NCI-H1048 (cell line): Measurements from ENCODE around the gene ZC3HAV1.
"Not testable (repeated sequence)": the region's sequence is repeated elsewhere in the genome, so short reads cannot be mapped to it uniquely, and the experiment has no call there.

Experiments used
- DNase-seq: peaks from one replicate; lab custom pipeline; 2025; lab: John Stamatoyannopoulos, UW

ZC3HAV1 gene

DNA sequence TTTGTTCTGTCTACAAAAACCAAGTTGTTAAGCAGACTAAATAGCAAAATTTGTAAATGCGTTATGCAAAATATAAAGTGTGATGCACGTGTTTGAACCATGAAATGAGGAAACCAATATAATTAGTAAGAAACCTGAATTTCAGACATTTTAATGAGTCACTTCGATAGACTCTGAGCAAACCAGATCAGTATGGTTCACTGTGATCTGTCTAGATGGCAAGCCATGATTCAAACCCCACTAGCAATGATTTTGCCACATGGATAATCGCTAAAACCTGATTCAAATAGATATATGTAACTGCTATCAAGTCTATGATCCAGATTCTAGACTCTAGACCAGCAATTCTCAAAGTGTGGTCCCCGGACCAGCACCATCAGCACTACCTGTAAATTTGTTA is 24.8 kb downstream of the ZC3HAV1 start:
- DNase-seq, result no peak

DNA sequence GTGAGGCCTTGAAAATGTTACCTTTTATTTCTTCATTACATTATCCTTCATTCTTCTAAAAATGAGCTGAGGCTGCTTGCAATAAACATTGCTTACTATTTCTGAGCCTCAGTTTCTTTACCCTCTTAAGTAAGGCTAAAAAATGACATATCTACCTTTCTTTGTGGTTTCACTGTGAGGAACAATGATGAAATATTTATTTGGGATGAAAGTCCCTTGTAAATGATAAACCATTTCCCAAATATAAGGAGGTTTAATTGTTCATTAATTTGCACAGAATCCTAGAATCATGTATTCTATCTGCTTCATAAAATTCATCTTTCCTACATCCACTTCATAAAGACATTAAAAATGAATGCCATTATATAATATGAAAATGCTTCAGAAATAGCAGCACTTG is 27.9 kb downstream of the ZC3HAV1 start:
- DNase-seq, result no peak

DNA sequence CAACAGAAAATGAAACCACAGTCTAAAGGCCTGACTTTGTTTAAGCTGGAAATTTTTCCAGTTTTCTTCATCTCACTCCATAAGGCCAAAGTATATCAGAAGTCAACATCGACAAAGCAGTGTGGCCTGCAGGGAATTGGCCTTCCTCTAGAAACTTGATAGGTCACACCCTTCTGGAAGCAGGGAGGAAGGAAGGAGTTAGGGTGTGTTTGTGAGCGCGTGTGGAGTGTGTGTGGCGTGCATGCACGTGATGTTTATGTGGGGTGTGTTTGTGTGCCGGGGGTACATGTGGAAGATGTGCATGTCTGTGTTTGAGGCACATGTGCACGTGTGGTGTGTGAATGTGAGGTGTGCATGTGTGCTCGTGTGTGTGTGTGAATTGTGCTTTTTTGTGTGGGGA is 28.6 kb downstream of the ZC3HAV1 start:
- DNase-seq, result no peak

DNA sequence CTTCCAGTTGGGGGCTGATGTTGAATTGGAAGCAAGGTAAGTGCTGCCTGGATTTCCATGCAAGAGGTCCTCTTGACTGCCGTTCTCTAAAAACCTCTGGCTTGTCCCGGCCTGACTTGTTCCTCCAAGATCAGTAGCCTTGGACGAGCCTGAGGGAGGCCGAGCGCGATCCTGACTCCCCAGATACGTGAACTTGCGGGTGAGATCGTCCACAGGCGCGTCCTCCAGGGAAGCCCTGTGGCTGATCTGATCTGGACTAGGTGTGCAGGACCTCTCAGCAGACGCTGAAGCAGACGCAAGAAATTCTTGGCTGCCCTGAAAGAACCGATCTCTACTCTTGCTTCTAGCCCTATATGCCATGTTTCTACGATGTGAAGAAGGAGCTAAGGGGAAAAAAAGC is 29.7 kb downstream of the ZC3HAV1 start:
- no peak for DNase-seq

DNA sequence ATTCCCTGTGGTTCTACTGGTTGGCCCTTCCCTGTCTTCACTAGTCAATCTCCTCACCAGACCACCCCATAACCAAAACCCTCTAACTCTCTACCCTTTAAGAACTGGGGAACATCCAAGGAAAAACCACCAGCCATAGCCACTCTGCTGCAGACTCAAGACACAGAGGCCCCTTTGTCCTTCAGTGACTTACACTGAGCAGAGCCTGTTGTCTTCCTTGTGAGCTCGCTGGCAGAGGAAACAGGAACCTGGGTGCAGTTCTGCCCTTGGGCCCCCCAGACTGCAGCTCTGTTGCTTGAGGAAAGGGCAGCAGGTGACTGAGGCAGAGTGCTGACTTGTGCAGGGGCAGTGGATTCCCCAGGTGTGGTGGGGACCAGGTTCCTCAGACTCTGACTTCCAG is 30.6 kb downstream of the ZC3HAV1 start:
- DNase-seq, result no peak

DNA sequence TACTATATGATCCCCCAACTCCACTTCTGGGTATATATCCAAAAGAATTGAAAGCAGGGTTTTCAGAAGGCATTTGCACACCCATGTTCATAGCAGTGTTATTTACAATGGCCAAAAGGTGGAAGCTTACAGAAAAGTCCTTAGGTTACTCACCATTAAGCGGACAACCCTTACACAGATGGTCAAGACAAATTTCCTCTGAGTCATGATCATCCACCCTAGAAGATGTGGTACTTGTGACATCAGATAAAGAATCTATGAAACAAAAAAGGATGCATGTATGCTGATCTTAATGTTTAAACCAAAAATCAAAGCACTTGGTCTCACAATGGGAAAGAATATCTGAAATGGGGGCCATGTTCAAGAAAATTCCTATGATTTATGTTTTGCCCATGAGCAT is 31.1 kb downstream of the ZC3HAV1 start:
- DNase-seq, result no peak

DNA sequence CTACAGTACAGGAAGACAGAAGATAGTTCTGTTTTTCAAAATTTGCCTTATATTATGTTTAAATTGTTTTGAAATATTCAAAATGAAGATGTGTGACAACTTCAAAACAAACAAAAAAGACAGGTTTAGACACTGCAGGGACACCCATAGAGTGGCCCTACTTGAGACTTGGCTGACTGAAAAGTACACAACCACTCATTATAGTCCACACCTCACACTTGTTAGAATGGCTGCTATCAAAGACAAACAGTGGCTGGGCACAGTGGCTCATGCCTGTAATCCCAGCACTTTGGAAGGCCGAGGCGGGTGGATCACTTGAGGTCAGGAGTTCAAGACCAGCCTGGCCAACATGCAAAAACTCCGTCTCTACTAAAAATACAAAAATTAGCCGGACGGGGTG is 31.8 kb downstream of the ZC3HAV1 start:
- DNase-seq, result not testable (repeated sequence)

DNA sequence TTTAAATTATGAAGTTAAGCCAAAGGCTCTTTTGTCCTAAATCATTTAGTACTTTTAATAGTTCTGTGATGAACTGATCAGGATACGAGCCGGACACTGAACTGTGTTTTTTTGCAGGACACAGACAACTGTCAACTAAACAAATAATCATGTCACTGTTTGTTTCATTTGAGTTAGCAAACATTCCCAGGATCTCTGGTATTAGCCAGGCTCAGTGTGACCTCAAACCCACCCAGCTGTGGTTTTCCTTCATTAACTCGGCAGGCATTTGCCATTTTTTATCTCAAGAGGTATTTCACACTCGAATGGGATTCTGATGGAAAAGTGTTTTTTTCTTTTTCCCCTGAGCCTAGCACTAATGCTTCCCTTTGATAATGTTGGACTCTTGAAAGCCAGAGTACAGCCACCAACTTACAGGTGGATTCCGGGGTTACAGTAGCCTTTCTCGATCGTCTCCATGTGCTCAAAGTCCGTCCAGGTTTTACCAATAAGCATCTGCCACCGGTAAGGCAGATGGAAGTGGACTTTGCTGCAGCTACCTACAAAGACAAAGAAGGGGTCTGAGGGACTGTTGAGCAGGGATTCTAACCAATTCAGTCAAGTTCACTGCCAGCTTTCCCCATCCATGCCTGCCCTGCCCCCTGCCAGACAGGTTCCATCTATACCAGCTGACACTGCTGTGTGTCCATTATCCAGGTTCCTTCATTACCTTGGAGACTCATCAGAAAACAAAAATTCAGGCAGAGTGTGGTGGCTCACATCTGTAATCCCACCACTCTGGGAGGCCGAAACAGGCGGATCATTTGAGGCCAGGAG is 33.4 kb downstream of the ZC3HAV1 start:
- no peak for DNase-seq

DNA sequence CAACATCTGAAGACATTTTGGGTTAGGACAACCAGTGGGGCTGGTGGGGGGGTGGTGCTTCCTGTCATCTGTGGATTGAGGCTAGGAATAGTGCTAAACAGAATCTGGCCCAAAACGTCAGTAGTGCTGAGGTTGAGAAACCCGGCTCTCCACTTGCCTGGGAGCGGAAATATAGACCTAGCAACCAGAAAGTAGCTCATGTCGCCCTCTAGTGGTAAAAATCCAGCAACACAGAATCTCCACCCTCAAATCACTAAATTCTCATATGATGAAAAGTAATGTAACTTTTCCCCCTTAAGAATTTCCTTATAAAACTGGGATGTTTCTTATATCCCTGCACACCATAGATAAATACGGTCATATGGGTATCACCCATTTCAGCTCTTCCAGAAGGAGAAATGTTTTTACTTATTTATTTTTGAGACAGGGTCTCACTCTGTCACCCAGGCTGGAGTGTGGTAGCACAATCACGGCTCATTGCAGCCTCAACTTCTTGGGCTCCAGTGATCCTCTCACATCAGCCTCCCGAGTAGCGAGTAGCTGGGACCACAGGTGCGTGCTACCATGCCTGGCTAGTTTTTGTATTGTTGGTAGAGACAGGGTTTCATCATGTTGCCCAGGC is 34.4 kb downstream of the ZC3HAV1 start:
- no peak for DNase-seq

DNA sequence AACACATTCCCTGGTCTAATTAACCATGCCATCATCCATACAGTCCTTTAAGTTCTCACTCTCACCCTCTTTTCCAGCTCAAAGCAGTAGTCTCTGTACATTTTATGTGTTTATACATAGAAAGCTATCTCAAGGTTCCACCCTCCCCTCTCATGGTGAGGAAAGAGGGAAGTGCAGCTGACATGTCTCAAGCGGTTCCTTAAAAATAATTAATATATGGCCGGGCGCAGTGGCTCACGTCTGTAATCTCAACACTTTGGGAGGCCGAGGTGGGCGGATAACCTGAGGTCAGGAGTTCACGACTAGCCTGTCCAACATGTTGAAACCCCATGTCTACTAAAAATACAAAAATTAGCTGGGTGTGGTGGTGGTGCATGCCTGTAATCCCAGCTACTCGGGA is 36.7 kb downstream of the ZC3HAV1 start:
- DNase-seq, result no peak

DNA sequence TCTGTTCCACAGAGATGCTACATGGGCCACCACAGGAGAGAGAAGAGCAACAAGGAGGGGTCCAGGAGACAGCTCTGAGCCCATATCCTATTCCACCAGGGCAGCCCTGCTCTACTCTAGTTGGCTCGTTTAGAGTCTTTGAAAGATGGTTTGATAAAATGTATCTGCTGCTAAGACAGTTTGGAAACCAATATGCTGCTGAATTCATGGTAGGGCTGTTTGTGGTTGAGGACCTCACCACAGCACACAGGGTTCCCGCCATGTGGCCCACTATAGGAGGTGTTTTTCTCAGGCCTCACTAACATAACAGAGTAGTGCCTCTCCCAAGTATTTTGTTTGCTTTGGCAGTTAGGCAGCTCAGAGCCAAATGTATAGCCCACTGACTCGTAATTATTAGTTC is 37.8 kb downstream of the ZC3HAV1 start:
- no peak for DNase-seq

DNA sequence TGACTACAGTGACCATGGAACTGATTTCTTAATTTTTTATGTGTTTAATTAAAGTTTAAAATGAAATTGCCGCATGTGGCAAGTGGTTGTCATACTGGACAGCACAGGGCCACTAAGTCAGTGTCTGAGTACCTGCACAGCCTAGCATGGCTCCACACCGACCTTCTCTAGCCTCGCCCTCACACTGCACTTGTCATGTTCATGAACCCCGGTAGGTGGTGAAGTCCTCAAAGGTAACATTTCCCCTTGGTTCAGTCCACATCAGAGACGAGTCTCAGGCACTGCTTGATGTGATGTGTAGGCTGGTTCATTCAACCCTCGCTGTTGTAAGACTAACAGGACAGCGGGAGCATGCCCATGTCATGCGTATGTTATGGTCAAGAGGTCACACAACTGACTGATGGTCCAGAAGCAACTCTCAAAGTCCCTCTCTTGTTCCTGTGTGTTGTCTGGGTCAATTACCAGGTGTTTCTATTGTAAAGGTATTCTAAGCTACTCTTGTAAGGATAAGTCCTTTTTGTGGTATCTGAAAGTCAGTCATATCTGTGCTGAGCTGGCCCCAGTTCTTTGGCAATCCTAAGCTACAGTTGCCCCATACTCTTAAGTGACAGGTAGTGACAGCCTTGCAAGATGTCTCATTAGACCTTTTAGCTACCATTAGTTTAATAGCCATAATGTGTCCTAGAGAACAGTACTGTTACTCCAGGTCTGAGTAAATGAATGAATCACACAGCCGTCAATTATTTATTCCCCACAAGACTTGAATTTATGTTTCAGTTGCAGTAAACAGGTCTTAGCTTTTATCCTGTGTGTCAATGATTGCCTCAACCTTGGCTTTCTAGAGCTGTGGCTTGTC is 40.7 kb downstream of the ZC3HAV1 start:
- no peak for DNase-seq

DNA sequence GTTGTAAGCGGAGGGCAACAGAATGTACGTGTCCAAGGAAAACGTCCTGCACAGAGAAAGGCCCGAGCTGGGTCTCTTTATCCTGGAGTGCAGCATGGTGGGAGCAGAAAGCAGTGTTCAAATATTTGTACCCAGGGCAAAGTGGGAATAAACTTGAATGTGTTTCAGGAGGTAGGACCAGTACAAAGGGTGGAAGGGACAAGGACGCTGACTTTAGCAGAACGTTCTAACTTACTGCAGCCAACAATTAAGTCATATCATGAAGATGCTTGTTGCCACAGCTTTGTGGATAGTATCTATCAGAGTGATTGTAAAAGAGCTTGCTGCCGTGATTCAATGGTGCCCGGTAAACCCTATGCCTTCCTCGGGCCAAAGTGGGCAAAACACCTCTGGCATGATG is 43.2 kb downstream of the ZC3HAV1 start:
- no peak for DNase-seq

DNA sequence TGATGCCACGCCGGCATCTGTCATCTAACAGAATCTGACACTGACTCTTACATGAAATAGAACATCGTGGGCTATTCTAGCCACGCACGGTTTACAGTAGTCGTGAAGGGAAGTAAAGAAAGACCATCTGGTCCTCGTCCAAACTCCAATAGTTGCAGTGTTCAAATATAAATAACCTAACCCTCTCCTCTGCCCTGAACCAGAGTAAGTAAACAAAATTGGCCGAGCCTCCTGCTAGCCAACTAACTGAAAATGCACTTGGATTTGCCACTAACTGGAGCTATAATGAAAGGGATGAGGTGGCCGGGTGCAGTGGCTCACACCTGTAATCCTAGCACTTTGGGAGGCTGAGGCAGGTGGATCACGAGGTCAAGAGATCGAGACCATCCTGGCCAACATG is 44.2 kb downstream of the ZC3HAV1 start:
- no peak for DNase-seq

DNA sequence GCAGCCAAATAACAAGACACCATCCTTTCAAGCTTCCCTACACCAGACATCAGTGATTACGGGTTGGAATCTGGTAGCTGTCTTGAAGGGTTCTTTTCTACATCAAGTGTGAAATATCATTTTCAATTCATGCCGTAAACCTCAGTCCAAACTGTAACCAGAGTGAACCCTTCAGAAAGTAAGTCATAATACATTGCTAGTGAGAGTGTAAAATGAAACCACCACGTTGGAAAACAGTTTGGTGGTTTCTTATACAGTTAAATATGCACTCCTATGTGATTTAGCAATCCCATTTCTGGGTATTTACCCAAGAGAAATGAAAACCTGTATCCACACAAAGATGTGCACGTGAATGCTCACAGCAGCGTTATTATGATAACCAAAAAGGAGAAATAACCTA is 48.1 kb downstream of the ZC3HAV1 start:
- DNase-seq, result no peak

DNA sequence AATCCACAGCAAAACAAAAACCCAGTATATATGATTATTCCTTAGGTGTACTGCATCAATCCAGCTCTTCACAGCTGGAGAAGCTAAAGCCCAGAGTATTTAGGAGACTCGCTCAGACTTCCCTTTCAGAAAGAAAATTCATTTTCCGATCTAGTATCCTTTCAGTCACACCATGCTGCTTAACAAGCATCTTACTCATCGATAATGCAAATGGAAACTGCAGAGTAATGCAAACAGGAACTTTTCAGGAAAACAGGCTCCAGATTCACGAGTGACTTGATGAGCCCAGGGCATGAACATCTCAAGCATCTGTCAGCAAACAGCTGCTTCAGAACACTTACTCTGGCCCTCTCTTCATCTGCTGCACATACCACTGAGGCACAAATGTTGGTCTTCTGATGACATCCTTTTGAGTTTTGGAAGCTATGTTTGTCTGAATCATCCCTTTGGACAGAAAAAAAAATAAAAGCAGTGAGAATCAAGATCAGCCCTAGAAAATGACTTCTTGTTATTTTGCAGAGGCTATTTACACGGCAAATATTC is 48.8 kb downstream of the ZC3HAV1 start:
- no peak for DNase-seq

DNA sequence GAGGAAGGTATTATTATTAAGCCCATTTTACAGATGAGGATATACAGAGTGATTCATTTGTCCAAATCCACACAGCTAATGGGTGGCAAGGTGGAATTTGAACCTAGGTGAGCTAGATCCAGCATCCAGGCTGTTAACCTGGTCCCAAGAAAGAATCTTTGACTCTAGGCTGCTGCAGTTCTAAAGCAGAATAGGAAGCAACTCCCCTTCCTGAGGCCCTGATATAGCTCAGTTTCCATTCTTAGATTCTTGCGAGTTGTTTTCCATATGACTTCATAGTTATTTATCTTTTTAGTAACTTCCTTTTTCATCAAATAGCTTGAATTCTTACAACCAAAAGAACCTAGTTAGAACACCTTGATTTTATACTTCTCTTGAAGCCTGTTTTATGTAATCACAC is 49.6 kb downstream of the ZC3HAV1 start:
- DNase-seq, result no peak

DNA sequence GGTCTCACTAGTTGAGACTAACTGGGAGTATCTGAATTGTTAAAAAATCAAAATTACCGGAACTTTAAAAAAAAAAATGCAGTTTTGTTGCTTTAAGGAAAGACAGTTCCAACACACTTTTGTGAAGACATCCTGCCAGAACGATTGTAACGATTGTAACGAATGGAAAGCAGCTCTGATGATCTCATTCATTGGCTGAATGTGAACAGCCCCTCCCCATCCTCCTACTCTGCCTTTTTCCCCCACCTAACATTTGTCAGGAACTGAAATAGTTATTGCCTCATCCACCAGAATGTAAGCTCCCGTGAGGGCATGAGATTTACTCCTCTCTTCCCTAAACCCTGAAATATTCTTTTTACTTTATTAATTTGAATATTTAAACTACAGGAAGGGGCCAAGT is 50.6 kb downstream of the ZC3HAV1 start:
- no peak for DNase-seq

DNA sequence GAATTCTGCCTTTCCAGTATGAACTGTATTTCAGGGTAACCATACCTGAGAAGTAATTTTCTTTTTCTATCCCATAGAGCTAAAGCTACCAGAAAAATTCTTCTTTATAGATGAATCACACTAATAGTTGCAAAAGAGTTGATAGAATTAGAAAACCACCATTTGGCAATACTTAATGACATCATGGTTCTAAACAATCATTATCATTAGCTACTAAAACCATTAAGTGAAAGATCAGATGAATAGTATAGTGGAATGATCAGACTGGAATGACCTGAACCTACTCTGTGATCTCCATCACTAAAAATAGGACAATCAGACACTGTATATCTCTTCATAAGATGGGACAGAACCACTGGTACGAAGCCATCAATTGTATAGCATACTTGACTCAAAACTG is 53.8 kb downstream of the ZC3HAV1 start:
- DNase-seq, result no peak

DNA sequence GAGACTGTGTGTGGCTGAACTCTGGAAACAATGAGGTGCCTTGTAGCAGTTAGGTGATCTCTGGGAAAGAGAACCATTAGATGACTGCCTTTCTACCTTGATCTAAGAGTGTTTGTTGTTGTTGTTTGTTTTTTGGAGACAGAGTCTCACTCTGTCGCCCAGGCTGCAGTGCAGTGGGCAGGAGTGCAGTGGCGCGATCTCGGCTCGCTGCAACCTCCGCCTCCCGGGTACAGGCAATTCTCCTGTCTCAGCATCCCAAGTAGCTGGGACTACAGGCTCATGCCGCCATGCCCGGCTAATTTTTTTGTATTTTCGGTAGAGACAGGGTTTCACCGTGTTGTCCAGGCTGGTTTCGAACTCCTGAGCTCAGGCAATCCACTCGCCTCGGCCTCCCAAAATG is 54.9 kb downstream of the ZC3HAV1 start:
- DNase-seq, result not testable (repeated sequence)

DNA sequence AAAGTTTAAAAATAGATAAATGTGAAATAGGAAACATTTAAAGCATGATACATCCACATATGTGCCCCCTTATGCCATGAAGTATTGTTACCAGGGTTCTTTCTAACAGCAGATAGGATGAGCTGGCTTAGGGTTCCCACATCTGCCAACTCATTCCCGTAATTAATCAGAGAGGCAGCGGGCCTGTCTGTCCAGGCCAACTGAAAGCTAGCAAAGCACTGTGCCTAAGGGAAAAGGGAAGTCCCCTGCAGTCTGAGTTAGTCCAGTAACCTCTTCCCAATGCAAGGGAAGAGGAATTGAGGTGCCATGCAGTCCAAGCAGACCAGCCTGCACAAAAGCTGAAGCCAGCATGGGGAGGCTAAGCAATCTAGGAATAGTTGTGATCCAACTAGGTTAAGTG is 55.4 kb downstream of the ZC3HAV1 start:
- no peak for DNase-seq

DNA sequence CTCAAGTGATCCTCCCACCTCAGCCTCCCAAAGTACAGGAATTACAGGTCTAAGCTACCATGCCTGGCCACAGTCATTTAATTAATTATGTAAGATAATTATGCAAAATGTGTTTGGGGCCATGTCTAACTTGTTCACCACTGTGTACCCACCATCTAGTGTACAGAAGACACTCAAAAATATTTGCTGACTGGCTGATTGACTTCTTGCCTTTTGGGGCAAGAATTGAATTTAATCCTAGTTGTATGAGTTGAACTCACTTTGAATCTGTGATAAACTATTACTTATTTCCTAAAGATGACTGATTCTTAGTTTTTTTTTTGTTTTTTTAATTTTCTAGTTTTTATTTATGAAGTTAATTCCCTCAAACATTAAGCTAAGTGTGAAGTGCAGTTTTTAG is 57.9 kb downstream of the ZC3HAV1 start:
- DNase-seq, result no peak

DNA sequence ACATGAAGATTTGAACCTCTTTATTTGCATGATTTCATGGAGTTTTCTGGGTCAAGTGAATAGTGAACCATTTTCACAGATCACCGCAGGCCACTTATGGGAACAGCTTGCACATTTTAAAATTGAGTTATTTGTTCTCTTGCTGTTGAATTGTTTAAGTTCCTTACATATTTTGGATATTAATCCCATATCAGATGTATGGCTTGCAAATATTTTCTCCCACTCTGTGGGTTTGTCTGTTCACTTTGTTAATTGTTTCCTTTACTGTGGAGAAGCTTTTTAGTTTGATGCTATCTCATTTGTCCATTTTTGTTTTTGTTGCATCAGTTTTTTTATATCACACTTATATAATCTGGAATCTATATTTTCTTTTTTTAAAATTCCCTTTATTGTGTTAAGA is 59.6 kb downstream of the ZC3HAV1 start:
- DNase-seq, result no peak
